Glutamatergic neuron (in vitro differentiated cells): ENCODE measurements around the gene WDR59. TPM values are rescaled to one million over a fixed set of nuclear protein-coding genes. Genes with fewer than 3 reads are reported as not detected.
"Not testable (repeated sequence)": the region's sequence is repeated elsewhere in the genome, so short reads cannot be mapped to it uniquely, and the experiment has no call there.

Experiments used
- DNase-seq: peaks from one replicate; pipeline ENCODE4 v3.0.0; 2022
- H3K27ac Mint-ChIP-seq: one replicate; pipeline ENCODE4 v1.8.0; 2020; ENCODE audit warnings: mild to moderate bottlenecking, mixed read lengths, inconsistent platforms; ENCODE audit not compliant: unreplicated experiment
- H3K27me3 Mint-ChIP-seq: one replicate; pipeline ENCODE4 v1.8.0; 2020; ENCODE audit warnings: mild to moderate bottlenecking, moderate library complexity, mixed read lengths, inconsistent platforms; ENCODE audit not compliant: unreplicated experiment
- H3K36me3 Mint-ChIP-seq: one replicate; pipeline ENCODE4 v1.8.0; 2020; ENCODE audit warnings: mild to moderate bottlenecking, mixed read lengths, inconsistent platforms; ENCODE audit not compliant: unreplicated experiment
- H3K4me1 Mint-ChIP-seq: one replicate; pipeline ENCODE4 v1.8.0; 2020; ENCODE audit warnings: mild to moderate bottlenecking, low read depth, mixed read lengths, inconsistent platforms; ENCODE audit not compliant: unreplicated experiment
- H3K4me3 Mint-ChIP-seq: one replicate; pipeline ENCODE4 v1.8.0; 2020; ENCODE audit warnings: mild to moderate bottlenecking, mixed read lengths, inconsistent platforms; ENCODE audit not compliant: unreplicated experiment
- H3K9me3 Mint-ChIP-seq: one replicate; pipeline ENCODE4 v1.8.0; 2020; ENCODE audit warnings: mild to moderate bottlenecking, moderate library complexity, mixed read lengths, inconsistent platforms; ENCODE audit not compliant: unreplicated experiment
- total RNA-seq: library from RNA; stranded (reverse); fragmentation: NEBNext Ultra II Directional; extraction: Animal tissue kit (Norgen Biotek cat#: 25700); gene quantifications from one replicate; pipeline ENCODE4 v1.2.1, GENCODE V29; 2021; ENCODE audit not compliant: unreplicated experiment
- TF ChIP-seq, protein P1 (sequence below): fragments of 200-600 bp; sonication (generic); IDR thresholded peaks from one replicate; pipeline ENCODE4 v1.5.0; 2021; ENCODE audit not compliant: partially characterized antibody, unreplicated experiment

The WDR59 gene
- total RNA-seq, 1 donor from 2014 or later: 65.9 TPM

DNA sequence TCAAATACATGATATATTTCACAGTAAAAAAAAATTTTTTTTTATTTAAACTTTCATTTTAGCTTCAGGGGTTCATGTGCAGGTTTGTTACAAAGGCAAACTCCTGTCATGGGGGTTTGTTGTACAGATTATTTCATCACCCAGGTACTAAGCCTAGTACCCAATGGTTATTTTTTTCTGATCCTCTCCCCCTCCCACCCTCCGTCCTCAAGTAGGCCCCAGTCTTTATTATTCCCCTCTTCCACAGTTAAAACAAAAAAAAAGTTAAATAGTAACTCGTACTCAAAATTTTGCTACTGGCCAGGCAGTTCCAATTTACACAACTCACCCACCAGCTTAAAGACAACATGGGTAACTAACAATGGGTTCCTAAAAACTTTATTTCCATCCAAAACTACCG, 63.9 kb downstream of the WDR59 start:
- no peak overlapping the region for H3K27ac Mint-ChIP-seq
- TF ChIP-seq, protein P1, sequence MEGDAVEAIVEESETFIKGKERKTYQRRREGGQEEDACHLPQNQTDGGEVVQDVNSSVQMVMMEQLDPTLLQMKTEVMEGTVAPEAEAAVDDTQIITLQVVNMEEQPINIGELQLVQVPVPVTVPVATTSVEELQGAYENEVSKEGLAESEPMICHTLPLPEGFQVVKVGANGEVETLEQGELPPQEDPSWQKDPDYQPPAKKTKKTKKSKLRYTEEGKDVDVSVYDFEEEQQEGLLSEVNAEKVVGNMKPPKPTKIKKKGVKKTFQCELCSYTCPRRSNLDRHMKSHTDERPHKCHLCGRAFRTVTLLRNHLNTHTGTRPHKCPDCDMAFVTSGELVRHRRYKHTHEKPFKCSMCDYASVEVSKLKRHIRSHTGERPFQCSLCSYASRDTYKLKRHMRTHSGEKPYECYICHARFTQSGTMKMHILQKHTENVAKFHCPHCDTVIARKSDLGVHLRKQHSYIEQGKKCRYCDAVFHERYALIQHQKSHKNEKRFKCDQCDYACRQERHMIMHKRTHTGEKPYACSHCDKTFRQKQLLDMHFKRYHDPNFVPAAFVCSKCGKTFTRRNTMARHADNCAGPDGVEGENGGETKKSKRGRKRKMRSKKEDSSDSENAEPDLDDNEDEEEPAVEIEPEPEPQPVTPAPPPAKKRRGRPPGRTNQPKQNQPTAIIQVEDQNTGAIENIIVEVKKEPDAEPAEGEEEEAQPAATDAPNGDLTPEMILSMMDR: no peak
- DNase-seq: no peak
- no peak overlapping the region for H3K4me3 Mint-ChIP-seq
- H3K9me3 Mint-ChIP-seq: peaks cover 1% of the 10 kb centered on the region
- H3K36me3 Mint-ChIP-seq: no peaks in the 10 kb centered on the region
- H3K27me3 Mint-ChIP-seq: no peaks in the 10 kb centered on the region
- no peaks in the 10 kb centered on the region for H3K4me1 Mint-ChIP-seq

DNA sequence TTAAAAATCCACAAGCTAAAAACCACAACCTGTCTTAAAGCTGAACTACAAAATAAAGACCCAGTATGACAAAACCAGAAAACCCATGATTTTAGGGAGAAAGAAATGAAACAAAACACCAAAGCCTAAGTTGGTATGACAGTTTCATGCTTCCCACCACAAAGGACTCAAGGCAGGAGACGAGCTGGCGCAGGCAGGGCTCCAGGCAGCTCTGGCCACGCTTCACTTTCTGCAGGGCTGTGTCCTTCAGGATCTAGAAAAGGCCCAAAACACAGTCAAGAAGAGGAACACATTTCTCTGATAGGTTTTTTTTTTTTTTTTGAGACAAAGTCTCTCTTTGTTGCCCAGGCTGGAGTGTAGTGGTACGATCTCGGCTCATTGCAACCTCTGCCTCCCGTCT, 75.3 kb downstream of the WDR59 start:
- no peak for DNase-seq
- TF ChIP-seq, protein P1: no peak
- no peaks in the 10 kb centered on the region for H3K27me3 Mint-ChIP-seq
- H3K27ac Mint-ChIP-seq: no peak overlapping the region
- H3K9me3 Mint-ChIP-seq: no peaks in the 10 kb centered on the region
- no peak overlapping the region for H3K4me3 Mint-ChIP-seq
- peaks cover 38% of the 10 kb centered on the region for H3K36me3 Mint-ChIP-seq
- H3K4me1 Mint-ChIP-seq: no peaks in the 10 kb centered on the region

DNA sequence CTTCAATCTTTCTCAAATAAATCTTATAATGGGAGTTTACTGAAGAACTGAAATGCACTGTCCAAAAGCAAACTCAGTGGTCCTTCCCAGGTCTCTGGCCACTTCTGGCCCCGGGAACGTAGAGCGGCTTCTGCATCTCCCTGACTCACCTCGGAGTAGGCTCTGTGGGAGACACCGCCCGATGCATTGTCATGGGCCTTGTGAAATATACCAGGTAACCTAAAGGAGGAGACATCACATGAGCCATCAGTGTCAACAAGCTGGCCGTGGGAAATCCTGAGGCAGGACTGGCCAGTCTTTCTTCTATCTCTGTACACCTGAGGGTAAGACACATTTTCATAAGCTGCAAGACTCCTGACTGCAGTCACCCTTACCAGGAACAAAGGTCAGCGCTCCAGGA, 76.2 kb downstream of the WDR59 start:
- H3K9me3 Mint-ChIP-seq, H3K4me1 Mint-ChIP-seq, H3K4me3 Mint-ChIP-seq, H3K27ac Mint-ChIP-seq, DNase-seq, H3K27me3 Mint-ChIP-seq: not testable (repeated sequence)
- H3K36me3 Mint-ChIP-seq: peaks cover 37% of the 10 kb centered on the region

DNA sequence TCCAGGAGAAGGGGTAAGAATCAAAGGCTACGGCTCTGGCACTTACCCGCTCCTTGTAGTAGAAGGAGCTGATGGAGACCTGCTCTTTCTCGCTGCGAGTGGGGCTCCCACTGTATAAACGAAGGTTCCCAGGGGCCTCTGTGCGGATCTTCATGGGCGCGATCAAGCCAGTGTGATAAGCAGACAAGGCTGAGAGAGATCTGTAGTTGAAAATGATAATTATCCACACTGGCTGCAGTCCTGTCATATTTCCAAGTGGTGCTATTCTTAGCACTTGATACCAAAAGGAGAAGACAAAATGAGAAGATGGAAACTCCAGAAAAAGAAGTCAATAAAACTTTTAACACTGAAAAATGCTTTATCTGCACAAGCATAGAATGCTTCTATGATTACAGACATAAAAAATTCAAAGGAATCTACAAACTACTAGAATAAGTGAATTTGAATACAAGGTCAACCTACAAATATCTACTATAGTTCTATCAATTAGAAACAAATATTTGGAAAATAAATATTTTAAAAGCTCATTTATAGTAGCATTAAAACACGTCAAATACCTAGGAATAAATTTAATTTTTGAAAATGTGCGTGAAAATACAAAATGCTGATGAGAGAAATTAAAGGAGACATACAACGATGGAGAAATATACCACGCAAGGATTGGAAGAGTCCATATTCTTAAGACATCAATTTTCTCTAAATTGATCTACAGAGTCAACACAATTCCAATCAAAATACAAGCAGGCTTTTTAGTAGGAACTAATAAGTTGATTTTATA, 80.8 kb downstream of the WDR59 start:
- Mint-ChIP-seq H3K27ac (no peak overlapping the region), H3K4me3 (no peak overlapping the region), H3K36me3 (peaks cover 16% of the 10 kb centered on the region), H3K27me3 (no peaks in the 10 kb centered on the region), H3K4me1 (no peaks in the 10 kb centered on the region), H3K9me3 (no peaks in the 10 kb centered on the region)
- DNase-seq: no peak
- TF ChIP-seq, protein P1: no peak

DNA sequence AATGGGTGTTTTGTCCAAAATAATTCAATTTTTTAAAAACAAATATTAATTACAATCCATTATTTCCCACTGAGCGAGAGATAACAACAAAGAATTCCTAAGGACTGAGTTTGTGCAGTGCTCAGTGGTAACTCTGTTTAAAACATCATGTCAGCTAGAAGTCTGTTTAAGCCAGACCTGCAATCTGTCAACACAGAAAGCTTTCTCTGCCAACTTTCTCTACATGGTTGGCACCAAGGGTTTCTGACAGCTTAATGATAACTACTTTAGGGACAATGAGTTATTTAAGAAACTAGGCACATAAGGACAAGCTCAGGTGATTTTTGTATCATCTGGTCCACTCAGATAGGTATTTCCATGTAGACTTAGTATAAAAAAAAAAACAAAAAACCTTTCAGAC, 81.8 kb downstream of the WDR59 start:
- no peaks in the 10 kb centered on the region for H3K9me3 Mint-ChIP-seq
- no peak overlapping the region for H3K27ac Mint-ChIP-seq
- H3K36me3 Mint-ChIP-seq: peaks cover 16% of the 10 kb centered on the region
- no peak for DNase-seq
- TF ChIP-seq, protein P1: no peak
- H3K4me1 Mint-ChIP-seq: peaks cover 2% of the 10 kb centered on the region
- H3K4me3 Mint-ChIP-seq: no peak overlapping the region
- no peaks in the 10 kb centered on the region for H3K27me3 Mint-ChIP-seq
